GM13976 (cell line): ENCODE data around the gene UMOD.

Experiments used
- DNase-seq: peaks from one replicate; pipeline ENCODE4 v3.0.0; 2012; ENCODE audit warnings: low spot score
- in situ Hi-C: fragments of 300-500 bp; cut with MboI; formaldehyde crosslinking; loops from one replicate; pipeline ENCODE4 v1.12.0; 2022; ENCODE audit warnings: low sequenced_read_pairs, mixed read lengths, inconsistent platforms; ENCODE audit not compliant: unreplicated experiment
- TF ChIP-seq, protein P1 (sequence below): IDR thresholded peaks from 2 replicates; pipeline ENCODE4 v1.5.1; 2012; ENCODE audit warnings: borderline replicate concordance, mild to moderate bottlenecking; ENCODE audit not compliant: insufficient read depth; ENCODE audit errors: extremely low read depth, missing control alignments, control extremely low read depth

UMOD gene

GRCh38 chr16:20348365-20349185 is 3.9 kb downstream of the UMOD start:
- peak; percentile 19 for DNase-seq
- TF ChIP-seq, protein P1, sequence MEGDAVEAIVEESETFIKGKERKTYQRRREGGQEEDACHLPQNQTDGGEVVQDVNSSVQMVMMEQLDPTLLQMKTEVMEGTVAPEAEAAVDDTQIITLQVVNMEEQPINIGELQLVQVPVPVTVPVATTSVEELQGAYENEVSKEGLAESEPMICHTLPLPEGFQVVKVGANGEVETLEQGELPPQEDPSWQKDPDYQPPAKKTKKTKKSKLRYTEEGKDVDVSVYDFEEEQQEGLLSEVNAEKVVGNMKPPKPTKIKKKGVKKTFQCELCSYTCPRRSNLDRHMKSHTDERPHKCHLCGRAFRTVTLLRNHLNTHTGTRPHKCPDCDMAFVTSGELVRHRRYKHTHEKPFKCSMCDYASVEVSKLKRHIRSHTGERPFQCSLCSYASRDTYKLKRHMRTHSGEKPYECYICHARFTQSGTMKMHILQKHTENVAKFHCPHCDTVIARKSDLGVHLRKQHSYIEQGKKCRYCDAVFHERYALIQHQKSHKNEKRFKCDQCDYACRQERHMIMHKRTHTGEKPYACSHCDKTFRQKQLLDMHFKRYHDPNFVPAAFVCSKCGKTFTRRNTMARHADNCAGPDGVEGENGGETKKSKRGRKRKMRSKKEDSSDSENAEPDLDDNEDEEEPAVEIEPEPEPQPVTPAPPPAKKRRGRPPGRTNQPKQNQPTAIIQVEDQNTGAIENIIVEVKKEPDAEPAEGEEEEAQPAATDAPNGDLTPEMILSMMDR: no peak
- in situ Hi-C loops: no loop called here

GRCh38 chr16:20347666-20348364 is 4.7 kb downstream of the UMOD start:
- DNase-seq: no peak
- in situ Hi-C loops: no loop called here
- TF ChIP-seq, protein P1: no peak

DNA sequence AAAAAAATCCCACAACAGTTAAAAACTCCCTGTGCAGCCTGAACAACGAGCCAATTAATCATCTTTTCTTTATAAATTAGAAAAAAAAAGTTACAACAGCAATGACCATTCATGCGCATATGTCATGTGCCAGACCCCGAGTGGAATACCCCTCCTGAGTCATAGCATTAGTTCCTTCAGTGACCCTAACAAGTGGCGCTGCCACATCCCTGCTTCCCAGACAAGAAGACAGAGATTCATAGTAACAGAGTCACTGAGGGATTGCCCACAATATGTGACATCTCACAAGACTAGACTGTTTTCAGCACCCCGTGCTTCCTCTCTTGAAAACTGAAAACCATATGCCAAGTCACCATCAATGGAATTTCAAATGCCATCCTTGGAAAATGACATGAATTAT is 7.9 kb downstream of the UMOD start:
- TF ChIP-seq, protein P1: no peak

GRCh38 chr16:20339744-20340143 is 12.8 kb downstream of the UMOD start:
- TF ChIP-seq, protein P1: no peak
- no peak for DNase-seq
- in situ Hi-C loops: no loop called here

More for the DNA sequence above, 7.9 kb downstream of the UMOD start:
- in situ Hi-C loops: no loop called here
- no peak for DNase-seq

DNA sequence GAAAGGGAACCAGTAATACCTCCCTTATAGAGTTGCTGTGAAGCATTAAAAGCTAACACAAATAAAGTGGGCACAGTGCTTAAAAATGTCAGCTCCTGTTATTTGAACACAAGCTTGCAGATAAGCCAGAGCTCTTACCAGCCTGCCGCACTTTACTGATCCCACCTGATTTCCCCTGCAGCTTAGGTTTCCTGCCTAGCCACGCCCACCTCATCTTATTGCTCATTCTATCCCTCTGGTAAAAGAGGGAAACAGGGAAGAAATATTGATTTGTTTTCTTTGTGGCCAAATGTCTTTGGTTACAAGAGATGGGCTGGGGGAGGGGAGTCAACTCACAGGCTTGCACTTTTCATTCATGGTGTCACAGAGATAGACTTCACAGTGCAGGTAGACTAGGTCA is 15.6 kb downstream of the UMOD start:
- TF ChIP-seq, protein P1: no peak
- DNase-seq: no peak
- in situ Hi-C loops: no loop called here

- DNase-seq: no peak
- TF ChIP-seq, protein P1: no peak
- in situ Hi-C loops: no loop called here
These were observed 18.1 kb downstream of the UMOD start for GRCh38 chr16:20334396-20334795.
